ENCODE results near the gene RIMS1. TPM values are rescaled to one million over a fixed set of nuclear protein-coding genes. Genes with fewer than 3 reads are reported as not detected.

Gene RIMS1
- polyA plus RNA-seq, 12 donors, result 0.56 to 4.5 (median 1.1) TPM; not detected in 1

- DNase-seq, result no peak
Measured at GRCh38 chr6:72413884-72414283, 527.5 kb downstream of the RIMS1 start.

DNA sequence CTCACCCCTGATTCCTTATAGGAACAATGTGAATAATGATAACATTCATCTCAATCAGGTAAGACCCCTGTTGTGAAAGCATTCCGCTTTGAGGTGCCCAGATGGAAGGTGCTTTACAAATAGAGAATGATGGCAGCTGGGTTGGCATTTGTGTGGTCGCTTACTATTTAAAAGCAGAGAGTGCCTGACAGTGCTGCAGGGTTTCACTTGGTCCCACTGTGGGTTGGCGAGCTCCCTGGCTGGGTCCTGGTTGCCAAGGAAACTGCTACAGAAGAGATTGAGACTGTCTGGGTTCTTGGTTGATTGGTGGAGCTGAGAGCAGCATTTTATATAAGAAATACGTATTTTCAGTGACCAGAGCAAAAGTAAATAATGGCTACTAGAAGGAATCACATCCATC lies 528.3 kb downstream of the RIMS1 start:
- no peak for DNase-seq

- no peak for DNase-seq
Measured at GRCh38 chr6:72416744-72417465, 530.6 kb downstream of the RIMS1 start.

DNA sequence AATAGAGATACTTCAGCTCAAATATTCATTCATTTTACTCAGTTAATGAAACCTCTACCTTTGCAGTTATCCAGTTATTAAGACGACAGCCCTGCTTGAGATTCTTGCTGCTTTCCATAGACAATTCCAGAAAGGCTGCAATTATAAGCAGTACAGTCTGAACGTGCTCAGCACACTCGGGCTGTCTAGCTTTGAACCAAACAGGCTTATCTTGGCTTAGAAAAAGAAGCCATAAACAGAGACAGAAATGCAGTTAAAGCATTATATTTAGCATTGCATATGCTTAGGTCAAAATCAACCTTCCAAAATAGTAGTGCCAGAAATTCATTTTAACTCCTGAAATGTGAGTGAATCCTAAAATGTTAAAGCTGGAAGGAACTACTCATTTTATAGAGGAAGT lies 531.4 kb downstream of the RIMS1 start:
- no peak for DNase-seq

DNA sequence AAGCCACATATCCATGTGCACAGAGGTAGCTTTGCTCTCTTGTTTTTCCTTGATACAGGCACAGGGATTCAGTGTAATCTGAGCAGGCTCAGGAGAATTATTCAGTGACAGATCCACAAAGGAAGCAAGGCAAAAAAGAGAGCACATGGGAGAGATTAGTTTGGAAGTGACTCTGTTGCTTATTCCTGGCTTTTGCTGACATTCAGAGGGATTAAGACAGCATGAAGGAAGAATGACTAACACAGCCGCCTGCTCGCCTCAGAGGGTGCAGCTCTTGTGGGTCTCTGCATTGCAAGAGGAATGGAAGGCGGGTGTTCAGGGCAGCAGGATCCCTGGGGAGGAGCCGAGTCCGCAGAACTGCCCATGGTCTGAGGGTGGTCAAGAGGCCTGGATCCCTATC lies 532.1 kb downstream of the RIMS1 start:
- no peak for DNase-seq

DNA sequence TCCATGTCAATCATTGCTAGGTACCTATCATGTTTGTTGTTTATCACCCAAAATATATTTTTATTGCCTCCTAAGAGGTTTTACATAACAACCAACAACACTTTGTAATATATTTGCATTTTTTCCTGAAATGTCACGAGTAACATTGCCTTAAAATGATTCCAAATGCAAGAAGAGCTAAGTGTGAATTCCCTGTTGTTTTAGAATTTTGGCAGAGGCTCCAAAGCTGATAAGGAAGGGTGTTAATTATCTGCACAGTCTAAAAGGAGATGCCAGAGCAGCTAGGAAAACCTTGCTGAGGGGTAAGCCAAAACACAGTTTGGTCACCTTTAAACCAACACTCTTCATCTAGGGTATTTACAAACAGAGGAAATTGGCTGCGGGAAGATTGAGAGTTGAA lies 533.6 kb downstream of the RIMS1 start:
- DNase-seq, result no peak

DNA sequence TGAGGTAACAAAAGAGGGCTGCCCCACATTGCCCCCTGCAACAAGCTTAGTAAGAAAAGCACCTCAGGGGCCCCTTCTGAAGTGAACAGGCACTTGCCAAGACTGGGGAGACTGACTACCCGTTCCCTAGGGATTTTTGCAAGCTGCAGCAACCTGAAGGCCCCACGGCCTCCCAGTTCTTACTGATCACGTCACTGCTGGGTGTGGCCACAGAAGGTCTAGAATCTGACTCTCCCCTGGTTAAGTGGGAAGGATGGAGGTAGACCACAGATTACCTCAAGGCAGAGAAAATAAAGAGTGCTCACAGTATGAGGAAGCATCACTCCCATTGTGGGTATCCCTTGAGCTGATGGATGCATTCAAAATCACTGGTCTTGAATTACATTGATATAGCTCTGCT lies 534.1 kb downstream of the RIMS1 start:
- no peak for DNase-seq

DNA sequence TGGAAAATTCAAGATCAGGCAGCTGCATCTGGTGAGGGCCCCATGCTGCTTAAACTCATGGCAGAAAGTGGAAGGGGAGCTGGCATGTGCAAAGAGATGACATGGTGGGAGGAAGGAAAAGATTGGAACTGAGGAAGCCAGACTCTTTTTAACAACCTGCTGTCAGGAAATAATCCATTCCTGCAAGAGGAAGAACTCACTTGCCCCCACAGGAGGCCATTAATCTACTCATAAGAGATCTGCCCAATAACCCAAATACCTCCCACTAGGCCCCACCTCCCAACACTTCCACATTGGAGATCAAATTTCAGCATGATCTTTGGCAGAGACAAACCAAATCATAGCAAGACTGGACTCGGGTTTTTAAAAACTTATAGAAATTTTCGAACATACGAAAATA lies 535.0 kb downstream of the RIMS1 start:
- no peak for DNase-seq

DNA sequence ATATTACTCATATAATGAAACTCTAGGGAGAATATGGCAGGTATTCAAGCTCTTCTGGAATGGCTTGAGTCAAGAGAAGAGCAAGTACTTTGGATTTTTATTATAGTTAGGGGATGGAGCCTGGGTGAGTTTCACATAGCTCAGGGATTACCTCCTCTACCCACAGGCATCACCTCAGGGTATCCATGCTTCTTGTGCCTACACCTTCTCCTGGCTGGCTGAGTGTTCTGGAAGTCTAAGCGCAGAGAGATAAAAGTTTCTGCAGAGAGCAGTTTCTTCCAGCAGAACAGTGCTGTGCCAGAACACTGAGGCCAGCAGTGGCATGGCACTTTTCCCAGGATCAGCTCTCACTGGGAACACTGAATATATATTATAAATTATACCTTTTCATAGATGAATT lies 535.8 kb downstream of the RIMS1 start:
- no peak for DNase-seq

GRCh38 chr6:72424476-72424875 lies 538.1 kb downstream of the RIMS1 start:
- DNase-seq, result no peak

DNA sequence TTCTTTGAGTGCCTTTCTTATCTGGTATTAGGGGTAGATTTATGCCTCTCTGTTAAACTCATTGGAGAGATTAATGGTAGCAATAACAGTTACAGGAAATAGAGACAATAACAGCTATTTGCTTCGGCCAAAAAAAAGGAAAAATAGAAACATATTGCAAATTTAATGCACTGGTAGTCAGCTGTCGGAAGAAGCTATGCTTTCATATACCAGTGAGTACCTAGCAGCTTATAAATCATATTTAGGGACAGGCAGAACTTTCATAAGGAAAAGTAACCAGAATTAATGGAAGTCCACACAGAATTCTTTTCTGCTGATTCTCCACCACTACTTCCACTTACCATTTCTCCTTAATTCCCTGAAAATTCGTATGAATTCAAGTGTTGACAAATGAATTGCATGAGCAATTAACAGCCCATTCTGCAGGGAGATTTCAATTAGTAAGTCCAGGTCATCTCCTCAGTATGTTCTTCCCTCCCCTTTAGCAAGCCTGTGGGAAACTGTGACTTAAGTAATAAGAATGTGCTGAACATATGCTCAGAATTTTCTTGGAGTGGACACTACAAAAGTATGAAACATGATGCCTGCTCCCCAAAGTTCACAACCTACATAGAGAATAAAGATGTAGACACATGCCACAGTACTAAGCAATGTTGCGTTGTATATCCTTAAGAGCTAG lies 538.8 kb downstream of the RIMS1 start:
- no peak for DNase-seq

DNA sequence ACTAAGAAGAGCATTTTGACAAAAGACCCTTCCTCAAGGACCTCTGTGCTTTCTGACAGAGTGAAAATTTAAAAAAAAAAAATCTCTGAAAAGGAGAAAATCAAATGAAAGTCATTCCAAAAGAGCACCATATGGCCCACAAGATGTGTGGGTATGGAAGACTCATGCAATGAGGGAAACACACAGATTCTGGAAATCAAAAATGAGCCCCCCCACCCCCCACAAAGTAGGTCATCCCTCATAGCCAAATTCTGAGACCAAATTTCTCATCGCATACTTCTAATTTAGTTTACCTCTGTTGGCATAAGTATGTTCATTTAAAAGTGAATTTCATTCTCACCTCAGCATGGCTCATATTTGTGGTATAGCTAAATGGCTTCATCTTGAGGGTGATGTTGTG lies 554.3 kb downstream of the RIMS1 start:
- DNase-seq, result no peak

- DNase-seq, result no peak
Measured at GRCh38 chr6:72446430-72446829, 560.1 kb downstream of the RIMS1 start.

All from muscle of arm (tissue), 12 donors.